NCI-H1930 (cell line): Measurements from ENCODE around the gene CTAG1A.
"Not testable (repeated sequence)": the region's sequence is repeated elsewhere in the genome, so short reads cannot be mapped to it uniquely, and the experiment has no call there.

Source experiments
- DNase-seq, 2 experiments: peaks; one replicate each; lab custom pipeline; 2025; lab: John Stamatoyannopoulos, UW

The CTAG1A gene

DNA sequence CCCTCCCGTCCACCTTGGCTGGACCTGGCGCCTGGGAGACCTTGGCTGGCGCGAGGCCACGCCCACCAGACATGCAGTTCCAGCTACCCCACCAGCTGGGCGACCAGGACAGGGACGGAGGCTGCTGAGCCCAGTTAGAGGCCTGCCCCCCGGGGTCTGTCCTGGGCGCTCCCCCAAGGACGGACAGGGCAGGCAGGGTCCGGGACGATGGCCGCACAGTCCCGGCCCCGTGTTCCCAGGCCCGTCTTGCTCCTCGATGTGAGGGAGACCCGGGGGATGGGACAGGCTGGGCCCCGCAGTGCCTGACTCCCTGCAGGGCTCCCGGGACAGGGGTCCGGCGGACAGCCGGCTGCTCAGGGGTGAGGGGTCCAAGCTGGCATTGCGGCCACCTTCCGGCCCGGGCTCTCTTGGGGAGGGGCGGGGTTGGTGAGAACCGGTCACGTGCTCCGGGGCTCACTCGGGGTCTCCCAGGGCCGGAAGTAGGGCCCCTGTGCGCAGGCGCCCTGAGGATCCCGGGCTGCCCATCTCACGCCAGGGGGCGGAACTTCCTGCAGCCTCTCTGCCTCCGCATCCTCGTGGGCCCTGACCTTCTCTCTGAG is at the start of gene CTAG1A:
Gene CTAG1A (plus strand): TSS at position 549 of the 599 bp plus-strand sequence. CDS start 74 bp downstream, outside the sequence.
- DNase-seq: not testable (repeated sequence)

DNA sequence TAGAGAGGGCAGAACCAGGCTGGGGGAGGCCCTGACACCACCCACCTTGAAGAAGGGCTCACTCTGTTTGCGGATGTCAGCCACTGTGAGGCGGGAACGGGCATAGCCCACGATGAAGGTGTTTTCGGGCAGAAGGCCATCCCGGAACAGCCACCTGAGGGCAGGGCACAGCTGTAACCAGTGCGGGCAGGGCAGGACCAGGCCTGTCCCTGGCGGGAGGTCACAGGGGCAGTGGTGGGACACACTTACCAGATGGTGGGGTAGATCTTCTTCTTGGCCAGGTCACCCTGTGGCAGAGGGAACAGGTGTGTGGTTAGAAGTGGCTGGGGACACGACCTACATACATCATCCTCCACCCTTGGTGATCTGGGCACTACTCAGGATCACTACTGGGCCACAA is 49.0 kb upstream of the CTAG1A start:
- DNase-seq: no peak

DNA sequence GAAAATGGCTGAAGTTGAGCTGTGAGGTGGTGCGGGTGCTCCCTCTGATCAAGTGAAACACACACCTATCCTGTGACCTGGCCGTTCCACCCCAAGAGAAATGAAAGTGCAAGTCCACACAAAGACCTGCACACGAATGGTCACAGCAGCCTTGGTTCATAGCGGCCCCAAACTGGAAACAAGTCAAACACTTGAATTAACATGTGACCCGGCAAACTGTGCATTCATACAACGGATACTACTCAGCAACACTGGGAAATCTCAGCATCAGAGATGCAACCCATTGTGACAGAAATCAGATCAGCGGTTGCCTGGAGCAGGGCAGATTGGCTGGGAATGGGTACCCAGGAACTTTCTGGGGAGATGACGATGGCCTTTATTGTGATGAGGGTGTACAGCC is 45.9 kb upstream of the CTAG1A start:
- no peak for DNase-seq

DNA sequence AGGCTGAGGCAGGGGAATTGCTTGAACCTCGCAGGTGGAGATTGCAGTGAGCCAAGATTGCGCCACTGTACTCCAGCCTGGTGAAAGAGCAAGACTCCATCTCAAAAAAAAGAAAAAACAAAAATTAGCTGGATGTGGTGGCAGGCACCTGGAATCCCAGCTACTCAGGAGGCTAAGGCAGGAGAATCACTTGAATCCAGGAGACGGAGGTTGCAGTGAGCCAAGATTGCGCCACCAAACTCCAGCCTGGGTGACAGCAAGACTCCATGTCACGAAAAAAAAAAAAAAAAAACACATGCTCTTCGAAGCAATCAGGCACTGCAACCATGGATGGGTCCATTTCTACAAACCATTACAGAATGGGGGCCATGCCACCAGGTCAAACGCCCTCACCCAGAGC is 44.6 kb upstream of the CTAG1A start:
- DNase-seq: not testable (repeated sequence)

DNA sequence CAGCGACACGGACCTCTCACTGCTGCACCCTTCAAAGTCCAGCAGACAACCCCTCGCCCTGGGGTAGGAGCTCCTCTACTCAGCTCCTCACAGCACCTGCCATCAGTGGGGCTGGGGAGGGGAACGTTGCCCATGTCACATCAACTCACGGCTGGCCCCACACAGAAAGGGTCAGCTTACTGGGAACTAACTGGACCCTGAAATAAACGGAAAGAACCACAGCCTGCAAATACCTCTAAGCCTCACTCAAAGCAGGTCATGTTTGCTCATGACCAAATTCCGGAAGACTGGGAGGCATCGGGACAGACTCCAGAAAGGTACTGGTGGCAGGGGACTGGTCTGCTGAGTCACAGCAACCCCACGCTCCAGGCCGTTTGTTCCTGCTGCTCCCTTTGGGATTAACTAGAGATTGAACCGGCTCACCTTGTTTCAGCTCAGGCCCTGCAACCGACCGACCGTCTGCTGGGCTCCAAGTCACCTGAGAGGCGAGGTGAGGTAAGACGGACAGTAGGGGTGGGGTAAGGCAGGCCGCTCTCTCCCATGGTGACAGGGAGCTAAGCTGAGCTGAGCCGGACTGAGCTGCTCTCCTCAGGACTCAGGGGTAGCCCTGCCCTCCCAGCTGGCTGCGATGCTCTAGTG is 43.9 kb upstream of the CTAG1A start:
- no peak for DNase-seq

DNA sequence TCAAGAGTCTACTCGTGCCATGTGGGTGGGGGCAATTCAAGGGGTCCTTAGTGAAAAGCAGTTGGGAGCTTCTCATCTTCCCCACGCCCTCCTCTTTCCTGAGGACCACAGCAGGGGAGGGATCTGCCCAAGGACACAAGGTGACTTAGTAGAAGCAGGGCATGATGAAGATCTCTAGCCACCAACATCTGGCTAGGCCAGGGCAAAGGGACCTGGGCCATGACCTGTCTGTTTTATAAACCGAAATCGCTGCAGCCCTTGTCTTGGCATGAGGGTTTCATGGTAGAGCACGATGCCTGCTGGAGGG is 43.4 kb upstream of the CTAG1A start:
- DNase-seq: no peak

DNA sequence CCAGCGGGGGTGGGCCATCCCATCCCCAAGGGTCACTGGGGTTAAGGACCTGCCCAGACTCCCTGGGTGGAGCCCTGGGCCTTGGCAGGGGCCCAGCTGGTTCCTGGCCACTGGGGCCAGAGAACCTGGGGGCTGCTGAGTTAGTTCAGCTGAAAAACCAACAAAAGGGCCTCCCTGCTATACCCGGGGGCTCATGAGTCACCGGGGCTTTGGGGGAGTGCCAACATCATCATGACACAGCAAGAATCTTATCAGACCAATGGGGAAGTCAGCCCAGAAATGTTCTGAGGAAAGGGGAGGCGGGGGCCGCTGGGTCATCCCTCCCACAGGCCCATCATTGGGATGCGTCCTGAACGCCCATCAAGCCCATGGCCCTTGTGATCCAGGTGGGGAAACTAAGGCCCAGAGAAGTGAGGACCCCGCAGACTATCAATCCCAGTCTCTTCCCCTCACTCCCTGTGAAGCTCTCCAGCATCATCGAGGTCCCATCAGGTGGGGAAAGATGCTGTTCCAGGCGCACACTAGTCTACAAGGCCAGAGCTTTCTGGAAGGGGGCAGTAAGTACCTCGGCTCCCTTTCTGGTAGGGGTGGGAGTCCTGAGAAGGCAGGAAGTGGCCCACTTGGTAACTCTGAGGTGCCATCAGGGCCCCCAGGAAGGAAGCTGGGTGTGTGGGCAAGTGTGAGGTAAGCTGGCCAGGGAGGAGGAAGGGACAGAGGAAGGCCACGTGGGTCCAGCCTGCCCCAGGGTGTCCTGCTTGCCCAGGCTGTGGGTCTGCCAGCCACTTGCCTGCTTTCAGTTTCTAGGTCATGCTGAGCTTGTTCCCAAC is 42.8 kb upstream of the CTAG1A start:
- no peak for DNase-seq

DNA sequence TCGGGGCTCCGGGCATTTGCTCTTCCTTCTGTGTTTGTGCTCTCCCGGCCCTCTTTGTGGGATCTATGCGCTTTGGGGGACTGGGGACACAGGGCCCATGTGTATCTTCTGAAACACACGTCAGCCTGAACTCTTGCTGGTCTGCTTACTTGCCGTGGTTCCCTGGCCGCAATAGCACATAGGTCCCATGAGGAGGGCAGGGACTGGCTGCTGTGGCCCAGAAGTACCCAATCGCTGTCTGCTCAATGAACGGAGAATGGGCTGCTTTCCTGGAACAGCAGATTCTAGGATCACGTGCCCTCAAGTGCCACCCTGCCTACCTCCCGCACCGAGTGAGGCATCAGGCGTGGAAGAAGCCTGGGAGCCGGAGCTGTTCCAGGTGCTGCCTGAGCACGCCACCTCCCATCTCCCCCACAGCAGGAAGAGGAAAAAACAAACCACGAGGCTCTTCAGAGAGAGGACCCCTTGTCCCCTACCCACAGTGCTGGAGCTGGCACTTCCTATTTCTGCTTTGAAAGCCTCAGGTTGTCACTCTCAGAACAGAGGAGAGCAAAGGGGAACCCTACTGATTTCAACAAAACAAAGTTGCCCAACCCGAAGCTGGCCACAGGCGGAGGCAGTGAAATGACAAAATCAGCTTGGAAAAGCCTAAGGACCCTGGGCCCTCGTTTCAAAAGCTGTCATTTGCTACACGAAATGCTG is 42.1 kb upstream of the CTAG1A start:
- no peak for DNase-seq

DNA sequence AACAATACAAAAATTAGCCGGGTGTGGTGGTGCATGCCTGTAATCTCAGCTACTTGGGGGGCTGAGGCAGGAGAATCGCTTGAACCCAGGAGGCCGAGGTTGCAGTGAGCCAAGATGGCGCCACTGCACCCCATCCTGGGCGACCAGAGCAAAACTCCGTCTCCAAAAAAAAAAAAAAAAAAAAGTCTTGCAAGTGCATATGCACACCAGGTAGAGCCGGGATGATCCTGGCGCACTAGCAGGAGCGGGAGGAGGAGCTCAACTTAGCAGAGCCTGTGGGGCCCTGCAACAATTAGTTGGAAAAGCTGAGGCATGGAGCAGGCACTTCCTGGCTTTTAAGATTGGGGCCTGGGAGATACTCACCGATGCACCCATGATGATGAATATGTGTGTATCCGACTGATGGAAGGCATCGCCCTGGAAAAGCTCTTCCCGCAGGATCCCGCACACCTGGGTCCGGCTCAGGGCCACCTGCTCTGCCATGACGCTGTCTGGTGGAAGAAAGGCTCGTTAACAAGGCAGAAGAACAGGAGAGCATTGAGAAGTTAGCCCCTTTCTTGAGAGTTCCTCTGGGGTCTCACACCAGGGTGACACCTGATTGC is 39.2 kb upstream of the CTAG1A start:
- DNase-seq: no peak

DNA sequence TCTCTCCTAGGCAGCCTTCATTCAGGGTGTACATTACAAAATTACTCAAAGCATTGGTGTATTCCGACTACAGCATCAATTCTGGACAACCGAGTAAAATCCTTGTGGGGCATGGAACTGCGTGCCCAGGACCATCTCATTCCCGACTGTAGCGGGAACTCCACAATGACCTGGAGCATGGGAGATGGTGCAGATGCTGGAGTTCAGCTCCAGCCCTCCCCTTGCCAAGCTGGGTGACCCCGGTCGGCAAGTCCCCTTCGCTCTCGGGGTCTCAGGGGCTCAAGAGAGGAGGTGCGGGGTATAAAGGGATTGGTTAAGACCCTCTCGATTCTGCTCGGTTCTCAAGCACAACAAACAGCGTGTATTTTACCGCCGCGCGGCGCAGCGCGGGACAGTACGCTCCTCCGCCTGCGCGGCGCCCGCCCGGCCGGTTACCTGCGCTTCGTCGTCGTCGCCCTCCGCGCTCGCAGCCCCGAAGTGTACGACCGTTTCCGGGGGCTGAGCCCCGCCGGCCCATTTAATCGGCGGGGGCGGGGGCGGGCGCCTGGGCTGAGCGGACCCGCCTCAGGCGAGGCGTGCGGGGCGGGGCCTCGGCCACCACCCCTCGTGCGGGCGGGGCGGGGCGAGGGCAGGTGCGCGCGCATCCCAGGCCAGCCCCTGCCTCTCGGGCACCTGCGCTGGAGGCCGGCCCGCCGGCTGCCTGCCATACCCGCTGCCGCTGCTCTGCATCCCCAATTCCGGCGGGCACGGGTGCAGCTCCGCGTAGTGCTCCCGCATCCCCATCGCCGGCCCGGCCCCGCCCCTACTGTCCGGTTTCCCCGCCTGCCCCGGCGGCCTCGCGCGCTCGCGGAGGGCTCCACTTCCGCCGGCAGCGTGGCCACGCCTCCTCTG is 38.3 kb upstream of the CTAG1A start, which contains the start of gene G6PD:
Gene G6PD (minus strand): TSS at position 493 of the 891 bp plus-strand sequence. CDS start 691 bp downstream, outside the sequence.
- peak; percentile 52 to 78 for DNase-seq

DNA sequence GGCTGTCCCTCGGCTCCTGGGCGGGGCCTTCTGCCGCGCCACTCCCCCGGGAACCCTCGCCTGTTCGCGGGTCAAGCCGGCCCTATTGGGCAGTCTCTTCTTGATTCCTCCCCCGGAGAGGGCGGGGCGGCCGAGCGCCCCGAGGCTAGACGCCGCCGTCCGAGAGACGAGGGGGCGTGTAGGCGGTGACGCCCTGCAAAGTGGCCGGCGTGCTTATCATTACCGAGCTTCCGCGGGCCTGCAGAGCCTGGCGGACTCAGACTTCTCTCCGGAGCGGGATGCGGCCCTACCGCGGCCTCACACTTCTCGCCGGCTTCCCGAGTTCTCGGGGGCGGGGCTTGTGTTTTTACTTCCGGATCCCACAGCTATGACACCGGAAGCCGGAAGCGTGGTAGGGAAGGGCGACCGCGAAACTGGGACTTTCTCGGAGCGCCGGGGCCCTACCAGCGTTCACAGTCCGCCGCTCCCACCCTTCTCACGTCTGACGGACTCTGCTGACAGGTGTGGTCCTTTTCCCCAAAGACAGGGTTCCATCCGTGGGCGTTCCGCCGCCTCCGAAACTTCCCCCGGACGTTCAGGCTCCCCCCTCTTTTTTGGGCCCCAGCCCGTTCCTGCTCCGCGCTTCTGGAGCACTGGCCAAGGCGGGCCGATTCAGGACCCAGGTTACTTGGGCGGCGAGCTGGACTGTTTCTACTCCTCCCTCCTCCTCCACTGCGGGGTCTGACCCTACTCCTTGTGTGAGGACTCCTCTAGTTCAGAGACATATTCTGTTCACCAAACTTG is 37.5 kb upstream of the CTAG1A start, which contains the start of gene IKBKG:
Gene IKBKG (plus strand): TSS at position 376 of the 783 bp plus-strand sequence. CDS start 4,383 bp downstream, outside the sequence.
- peak; percentile 69 to 90 for DNase-seq

DNA sequence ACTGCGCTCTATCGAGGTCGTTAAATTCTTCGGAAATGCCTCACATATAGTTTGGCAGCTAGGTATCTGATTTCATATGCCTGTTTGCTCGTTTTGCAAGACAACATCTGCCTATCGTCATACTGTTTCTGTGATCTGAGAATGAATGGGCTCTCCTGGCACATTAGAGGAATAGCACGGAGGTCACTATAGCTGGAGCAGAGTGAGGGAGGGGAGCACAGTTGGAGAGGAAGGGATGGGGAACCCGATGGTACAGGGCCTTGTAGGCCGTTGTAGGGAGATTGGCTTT is 37.0 kb upstream of the CTAG1A start:
- DNase-seq: no peak

DNA sequence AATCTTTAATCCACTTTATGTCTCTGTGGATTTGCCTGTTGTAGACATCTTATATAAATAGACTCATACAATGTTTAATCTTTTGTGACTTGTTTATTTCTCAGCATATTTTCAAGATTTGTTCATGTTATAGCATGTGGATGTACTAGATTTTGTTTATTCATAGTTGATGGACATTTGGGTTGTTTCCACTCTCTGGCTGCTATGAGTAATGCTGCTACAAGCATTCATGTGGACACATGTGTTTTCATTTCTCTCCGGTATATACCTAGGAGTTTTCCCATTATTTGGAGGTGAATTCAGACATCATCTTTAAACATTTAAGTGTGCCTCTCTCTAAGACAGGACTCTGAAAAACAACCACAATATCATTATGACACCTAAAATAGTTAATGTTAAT is 35.2 kb upstream of the CTAG1A start:
- no peak for DNase-seq

DNA sequence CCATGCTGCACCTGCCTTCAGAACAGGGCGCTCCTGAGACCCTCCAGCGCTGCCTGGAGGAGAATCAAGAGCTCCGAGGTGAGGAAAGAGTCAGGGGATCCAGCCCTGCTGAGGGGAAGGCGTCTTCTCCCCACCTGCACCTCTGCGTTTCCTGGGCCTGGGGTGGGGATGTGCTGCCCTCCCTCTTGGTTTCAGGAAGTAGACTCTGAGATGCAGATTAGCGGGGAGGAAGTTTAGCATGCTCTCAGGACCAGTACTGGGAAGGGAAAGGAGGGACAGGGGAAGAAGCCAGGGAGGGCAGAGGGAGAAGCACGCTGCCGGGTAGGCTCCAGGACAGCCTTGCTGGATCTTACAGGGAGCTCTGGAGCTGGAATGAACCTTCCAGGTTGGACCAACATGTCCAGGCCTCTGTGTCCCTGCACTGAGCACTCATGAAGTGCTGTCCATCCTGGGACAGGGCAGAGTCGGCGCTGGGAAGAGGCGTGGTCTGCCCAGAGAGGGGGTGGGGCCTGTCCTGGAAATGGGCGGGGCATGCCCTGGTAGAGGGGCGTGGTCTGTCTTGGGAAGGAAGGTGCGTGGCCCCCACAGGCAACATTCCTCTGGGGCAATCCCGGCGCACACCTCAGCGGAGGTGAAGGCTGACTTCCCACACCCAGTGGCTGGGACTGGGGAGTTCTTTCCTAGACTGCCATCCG is 32.7 kb upstream of the CTAG1A start:
- DNase-seq: not testable (repeated sequence)

DNA sequence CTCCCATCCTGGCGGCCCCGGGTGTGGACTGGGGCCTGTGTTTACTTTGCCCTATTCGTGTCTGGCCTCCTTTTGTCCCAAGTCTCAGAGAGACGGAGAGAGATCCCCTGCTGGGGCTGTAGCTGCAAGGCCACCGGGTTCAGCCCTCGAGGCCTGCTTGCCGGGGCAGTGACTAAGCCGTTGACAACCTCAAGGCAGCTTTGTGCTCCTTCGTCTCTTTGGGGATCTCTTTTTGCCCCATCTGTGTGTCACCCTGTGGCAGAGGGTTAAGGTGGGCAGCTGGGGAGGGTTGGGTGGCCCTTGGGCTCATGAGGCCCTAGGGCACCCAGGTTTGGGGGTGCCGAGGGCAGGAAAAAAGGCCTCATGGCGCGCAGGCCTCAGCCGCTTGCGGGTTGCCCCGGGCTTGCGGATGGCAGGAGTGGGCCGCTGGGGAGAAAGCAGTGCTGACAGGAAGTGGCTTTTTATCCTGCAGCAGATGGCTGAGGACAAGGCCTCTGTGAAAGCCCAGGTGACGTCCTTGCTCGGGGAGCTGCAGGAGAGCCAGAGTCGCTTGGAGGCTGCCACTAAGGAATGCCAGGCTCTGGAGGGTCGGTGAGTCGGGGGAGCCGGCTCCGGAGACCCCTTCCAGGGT is 26.8 kb upstream of the CTAG1A start:
- not testable (repeated sequence) for DNase-seq

DNA sequence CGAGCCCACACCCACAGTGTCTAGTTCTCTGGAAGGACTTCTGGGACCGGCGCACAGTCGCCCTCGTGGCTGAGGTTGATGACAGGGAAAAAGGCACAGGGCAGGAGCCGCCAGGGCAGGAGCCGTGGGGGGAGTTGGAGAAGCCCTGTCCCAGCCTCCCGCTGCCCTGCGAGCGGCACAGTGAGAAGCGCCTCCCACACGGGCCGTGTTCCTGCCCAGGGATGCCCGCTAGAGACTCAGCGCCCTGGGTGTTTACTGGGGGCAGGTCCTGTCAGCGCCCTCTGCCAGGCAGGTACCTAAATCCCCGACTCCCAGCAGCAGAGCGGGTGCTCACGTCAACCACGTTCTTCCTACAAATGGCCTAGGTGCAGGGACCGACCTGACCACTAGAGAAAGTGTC is 26.0 kb upstream of the CTAG1A start:
- not testable (repeated sequence) for DNase-seq

DNA sequence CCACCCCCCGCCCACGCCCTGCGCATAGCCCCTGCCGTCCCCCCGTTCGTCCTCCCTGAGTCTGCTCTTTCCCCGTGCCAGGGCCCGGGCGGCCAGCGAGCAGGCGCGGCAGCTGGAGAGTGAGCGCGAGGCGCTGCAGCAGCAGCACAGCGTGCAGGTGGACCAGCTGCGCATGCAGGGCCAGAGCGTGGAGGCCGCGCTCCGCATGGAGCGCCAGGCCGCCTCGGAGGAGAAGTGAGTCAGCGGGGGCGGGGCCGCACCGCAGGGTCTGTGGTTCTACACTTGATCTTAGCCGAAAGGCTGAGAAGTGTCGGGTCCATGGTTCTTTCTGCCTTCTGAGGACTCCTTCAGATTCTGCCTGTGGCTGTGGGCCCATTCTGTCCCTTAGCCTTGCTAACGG is 24.6 kb upstream of the CTAG1A start:
- not testable (repeated sequence) for DNase-seq

DNA sequence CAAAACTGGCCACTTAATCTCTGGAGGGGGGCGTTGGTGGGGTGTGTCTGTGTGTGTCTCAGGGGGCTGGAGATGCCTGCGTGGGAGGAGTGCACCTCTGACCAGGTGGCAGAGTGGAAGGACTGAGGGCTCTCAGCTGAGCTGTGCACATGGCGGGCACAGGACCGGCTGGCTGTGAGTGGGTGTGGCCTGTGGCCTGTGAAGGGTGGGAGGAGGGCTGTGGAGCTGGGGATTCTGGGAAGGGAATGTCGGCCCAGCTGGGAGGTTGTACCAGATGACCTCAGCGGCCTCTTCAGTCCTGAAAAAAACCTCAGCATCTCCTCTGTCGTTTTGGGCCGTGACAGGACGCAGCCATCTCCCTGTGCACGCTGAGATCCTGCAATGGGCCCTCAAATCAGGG is 22.6 kb upstream of the CTAG1A start:
- DNase-seq: not testable (repeated sequence)

DNA sequence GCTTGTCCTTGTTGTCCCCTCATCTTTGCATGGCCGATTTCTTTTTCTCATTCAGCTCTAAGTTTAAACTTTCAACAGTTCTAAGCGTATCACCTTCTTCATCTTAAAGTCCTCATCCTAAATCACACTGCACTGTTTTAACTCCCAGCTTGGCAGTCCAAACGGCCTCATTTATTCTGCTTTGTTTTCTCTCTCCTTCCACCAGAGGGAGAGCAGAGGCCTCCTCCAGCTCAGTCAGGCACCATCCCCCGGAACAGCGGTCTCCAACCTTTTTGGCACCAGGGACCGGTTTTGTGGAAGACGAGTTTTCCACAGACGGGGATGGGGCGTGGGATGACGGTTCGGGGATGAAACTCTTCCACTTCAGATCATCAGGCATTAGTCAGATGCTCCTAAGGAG is 14.6 kb upstream of the CTAG1A start:
- not testable (repeated sequence) for DNase-seq
